Nephron progenitor cell (in vitro differentiated cells): ENCODE results near the gene NBEAL2.
"Not testable (repeated sequence)": the region's sequence is repeated elsewhere in the genome, so short reads cannot be mapped to it uniquely, and the experiment has no call there.

Experiments used
- DNase-seq: peaks from one replicate; pipeline ENCODE4 v3.0.0; 2021
- H3K27ac Mint-ChIP-seq: 2 replicates; pipeline ENCODE4 v1.8.0; 2021; ENCODE audit warnings: mild to moderate bottlenecking, moderate library complexity, mixed read lengths
- H3K27me3 Mint-ChIP-seq: 2 replicates; pipeline ENCODE4 v1.8.0; 2021; ENCODE audit warnings: mild to moderate bottlenecking, low read depth, mixed read lengths; ENCODE audit not compliant: poor library complexity
- H3K36me3 Mint-ChIP-seq: 2 replicates; pipeline ENCODE4 v1.8.0; 2021; ENCODE audit warnings: low read depth, mixed read lengths
- H3K4me1 Mint-ChIP-seq: 2 replicates; pipeline ENCODE4 v1.8.0; 2021; ENCODE audit warnings: mixed read lengths
- H3K4me3 Mint-ChIP-seq: 2 replicates; pipeline ENCODE4 v1.8.0; 2021; ENCODE audit warnings: mild to moderate bottlenecking, moderate library complexity, mixed read lengths
- H3K9me3 Mint-ChIP-seq: 2 replicates; pipeline ENCODE4 v1.8.0; 2021; ENCODE audit warnings: mild to moderate bottlenecking, moderate library complexity, mixed read lengths
- TF ChIP-seq, protein P1 (sequence below): fragments of 200-600 bp; sonication (generic); IDR thresholded peaks from 2 replicates; pipeline ENCODE4 v1.5.0; 2021; ENCODE audit warnings: antibody characterized with exemption

The NBEAL2 gene

DNA sequence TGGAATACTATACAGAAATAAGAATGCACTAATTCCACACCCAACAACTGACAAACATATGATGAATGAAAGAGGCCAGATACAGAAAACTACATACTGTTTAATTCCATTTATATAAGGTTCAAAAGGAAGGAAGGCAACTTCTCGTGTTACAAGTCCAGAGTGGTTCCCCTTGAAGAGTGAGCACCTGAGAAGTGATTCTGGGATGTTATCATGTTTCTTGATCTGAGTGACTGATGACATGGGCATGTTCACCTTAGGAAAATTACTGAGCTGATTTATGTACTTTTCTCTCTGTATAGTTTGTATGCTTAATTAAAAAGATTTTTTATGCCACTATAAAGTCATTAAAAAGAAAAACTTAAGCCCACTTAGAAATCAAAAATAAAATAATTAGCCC lies 16.5 kb upstream of the NBEAL2 start:
- H3K27me3 Mint-ChIP-seq: no peaks in the 10 kb centered on the region
- DNase-seq: no peak
- peaks cover 36% of the 10 kb centered on the region for H3K4me1 Mint-ChIP-seq
- no peak overlapping the region for H3K27ac Mint-ChIP-seq
- H3K36me3 Mint-ChIP-seq: peaks cover 51% of the 10 kb centered on the region
- H3K4me3 Mint-ChIP-seq: no peak overlapping the region
- peaks cover 24% of the 10 kb centered on the region for H3K9me3 Mint-ChIP-seq
- TF ChIP-seq, protein P1, sequence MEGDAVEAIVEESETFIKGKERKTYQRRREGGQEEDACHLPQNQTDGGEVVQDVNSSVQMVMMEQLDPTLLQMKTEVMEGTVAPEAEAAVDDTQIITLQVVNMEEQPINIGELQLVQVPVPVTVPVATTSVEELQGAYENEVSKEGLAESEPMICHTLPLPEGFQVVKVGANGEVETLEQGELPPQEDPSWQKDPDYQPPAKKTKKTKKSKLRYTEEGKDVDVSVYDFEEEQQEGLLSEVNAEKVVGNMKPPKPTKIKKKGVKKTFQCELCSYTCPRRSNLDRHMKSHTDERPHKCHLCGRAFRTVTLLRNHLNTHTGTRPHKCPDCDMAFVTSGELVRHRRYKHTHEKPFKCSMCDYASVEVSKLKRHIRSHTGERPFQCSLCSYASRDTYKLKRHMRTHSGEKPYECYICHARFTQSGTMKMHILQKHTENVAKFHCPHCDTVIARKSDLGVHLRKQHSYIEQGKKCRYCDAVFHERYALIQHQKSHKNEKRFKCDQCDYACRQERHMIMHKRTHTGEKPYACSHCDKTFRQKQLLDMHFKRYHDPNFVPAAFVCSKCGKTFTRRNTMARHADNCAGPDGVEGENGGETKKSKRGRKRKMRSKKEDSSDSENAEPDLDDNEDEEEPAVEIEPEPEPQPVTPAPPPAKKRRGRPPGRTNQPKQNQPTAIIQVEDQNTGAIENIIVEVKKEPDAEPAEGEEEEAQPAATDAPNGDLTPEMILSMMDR: no peak

DNA sequence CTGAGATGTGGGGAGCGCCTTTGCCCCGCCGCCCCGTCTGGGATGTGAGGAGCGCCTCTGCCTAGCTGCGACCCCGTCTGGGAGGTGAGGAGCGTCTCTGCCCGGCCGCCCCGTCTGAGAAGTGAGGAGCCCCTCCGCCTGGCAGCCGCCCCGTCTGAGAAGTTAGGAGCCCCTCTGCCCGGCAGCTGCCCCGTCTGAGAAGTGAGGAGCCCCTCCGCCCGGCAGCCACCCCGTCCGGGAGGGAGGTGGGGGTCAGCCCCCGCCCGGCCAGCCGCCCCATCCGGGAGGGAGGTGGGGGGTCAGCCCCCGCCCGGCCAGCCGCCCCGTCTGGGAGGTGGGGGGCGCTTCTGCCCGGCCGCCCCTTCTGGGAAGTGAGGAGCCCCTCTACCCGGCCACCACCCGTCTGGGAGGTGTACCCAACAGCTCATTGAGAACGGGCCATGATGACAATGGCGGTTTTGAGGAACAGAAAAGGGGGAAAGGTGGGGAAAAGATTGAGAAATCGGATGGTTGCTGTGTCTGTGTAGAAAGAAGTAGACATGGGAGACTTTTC lies 15.4 kb upstream of the NBEAL2 start:
- not testable (repeated sequence) for H3K27ac Mint-ChIP-seq, H3K4me3 Mint-ChIP-seq, H3K27me3 Mint-ChIP-seq, DNase-seq
- H3K4me1 Mint-ChIP-seq: peaks cover 28% of the 10 kb centered on the region
- H3K36me3 Mint-ChIP-seq: peaks cover 51% of the 10 kb centered on the region
- peaks cover 24% of the 10 kb centered on the region for H3K9me3 Mint-ChIP-seq

DNA sequence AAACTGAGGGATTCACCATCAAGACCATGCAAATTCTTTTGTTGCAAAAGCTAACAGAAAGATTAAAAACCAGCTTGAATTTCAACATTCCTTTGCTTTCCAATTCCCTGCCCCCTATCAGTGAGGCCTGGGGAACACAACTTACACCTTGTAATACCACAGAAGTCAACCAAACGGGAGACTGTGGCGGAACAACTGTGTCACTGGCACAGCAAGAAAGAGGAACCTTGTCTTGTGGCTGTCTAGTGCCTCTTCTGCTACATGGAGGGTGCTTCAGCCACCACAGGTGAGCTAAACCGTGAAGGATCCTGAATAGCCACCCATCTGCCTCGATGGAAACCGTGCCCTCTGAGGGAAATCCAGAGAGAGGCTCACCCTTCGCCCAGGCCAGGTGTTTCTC lies 14.3 kb upstream of the NBEAL2 start:
- DNase-seq: no peak
- no peaks in the 10 kb centered on the region for H3K27me3 Mint-ChIP-seq
- H3K4me3 Mint-ChIP-seq: no peak overlapping the region
- peaks cover 51% of the 10 kb centered on the region for H3K36me3 Mint-ChIP-seq
- no peak overlapping the region for H3K27ac Mint-ChIP-seq
- H3K4me1 Mint-ChIP-seq: peaks cover 17% of the 10 kb centered on the region
- peaks cover 24% of the 10 kb centered on the region for H3K9me3 Mint-ChIP-seq
- TF ChIP-seq, protein P1: no peak

DNA sequence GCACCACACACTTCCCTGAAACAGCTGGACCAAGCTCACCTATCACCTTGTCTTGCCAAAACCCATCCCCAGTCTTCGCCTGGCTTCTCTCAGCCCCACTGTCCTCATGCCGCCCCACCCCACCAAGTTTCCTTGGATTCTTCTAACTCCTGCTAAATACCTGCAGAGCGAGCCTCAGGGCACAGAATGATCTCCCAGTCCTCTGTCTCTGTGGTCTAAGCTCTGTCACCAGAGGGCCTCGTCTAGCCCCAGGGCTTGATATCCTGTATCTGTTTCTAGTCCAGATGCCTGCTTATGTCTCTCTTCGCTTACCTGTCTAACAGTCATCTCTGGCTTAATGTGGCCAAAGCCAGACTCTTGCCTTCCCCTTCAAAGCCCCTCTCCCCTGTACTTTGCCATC lies 12.7 kb upstream of the NBEAL2 start:
- H3K9me3 Mint-ChIP-seq: peaks cover 24% of the 10 kb centered on the region
- no peaks in the 10 kb centered on the region for H3K27me3 Mint-ChIP-seq
- TF ChIP-seq, protein P1: no peak
- H3K27ac Mint-ChIP-seq: peak overlapping the region; percentile 79
- no peak overlapping the region for H3K4me3 Mint-ChIP-seq
- H3K36me3 Mint-ChIP-seq: peaks cover 56% of the 10 kb centered on the region
- H3K4me1 Mint-ChIP-seq: peaks cover 10% of the 10 kb centered on the region
- DNase-seq: no peak

DNA sequence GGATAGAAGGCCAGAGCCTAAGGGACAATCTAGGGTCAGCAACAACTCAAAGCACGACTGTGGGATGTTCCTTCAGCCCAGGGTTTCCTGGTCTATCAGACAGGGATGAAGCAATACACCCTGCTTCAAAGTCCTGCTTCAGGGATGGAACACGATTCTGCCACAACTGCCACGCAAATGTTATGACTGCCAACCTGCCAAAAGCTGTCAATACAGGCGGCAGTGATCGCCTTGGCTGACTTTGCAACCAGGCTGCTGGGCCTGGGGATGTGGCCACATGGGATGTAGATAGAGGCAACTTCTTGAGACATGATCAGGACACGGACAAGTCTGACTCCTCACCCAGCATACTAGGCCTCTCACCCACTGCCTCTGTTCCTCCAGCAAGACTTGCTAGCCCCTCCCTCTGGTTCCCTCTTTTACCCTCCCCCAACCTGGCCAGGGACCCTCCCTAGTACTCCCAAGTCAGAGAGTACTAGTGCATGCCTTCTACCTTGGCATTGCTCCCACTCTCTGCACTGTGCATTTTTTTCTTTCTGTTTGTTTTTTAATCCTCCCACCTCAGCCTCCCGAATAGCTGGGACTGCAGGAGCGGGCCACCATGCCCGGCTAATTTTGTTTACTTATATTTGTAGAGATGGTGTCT lies 10.6 kb upstream of the NBEAL2 start:
- H3K4me3 Mint-ChIP-seq: no peak overlapping the region
- no peak for DNase-seq
- peaks cover 1% of the 10 kb centered on the region for H3K27me3 Mint-ChIP-seq
- H3K36me3 Mint-ChIP-seq: peaks cover 55% of the 10 kb centered on the region
- TF ChIP-seq, protein P1: no peak
- H3K4me1 Mint-ChIP-seq: peaks cover 12% of the 10 kb centered on the region
- H3K27ac Mint-ChIP-seq: no peak overlapping the region
- peaks cover 11% of the 10 kb centered on the region for H3K9me3 Mint-ChIP-seq

DNA sequence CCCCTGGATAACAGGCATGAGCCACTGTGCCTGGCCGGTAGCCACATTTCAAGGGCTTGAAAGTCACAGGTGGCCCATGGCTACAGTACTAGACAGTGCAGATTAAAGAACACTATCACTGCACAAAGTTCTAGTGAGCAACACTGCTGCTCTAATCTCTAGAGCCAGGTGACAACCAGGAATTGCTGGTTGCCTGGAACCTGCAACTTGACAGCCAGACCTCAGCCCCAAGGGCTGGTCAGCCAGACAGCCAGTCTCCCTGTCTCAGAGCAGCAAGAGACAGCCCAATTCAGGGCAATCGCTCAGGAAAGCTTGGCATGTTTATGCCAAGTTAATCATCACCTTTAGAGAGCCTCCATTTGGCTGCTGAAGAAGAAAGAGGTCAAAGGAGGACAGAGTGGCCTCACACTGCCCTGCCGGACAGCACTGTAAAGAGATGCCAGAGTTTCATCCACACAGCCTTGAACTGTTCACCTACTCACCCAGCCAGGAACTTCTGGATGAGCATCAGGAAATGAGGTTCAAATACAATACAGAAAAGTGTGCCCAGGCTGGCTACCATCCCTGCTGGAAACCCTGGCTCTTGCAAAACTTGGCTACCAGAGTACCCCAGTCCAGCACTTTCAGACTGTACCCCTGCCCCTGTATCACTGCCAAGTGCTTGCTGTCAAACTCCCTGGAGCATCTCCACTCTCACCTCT lies 8.9 kb upstream of the NBEAL2 start:
- Mint-ChIP-seq H3K4me1 (peaks cover 23% of the 10 kb centered on the region), H3K27ac (no peak overlapping the region), H3K4me3 (no peak overlapping the region), H3K9me3 (peaks cover 4% of the 10 kb centered on the region), H3K27me3 (peaks cover 6% of the 10 kb centered on the region), H3K36me3 (peaks cover 52% of the 10 kb centered on the region)
- TF ChIP-seq, protein P1: no peak
- no peak for DNase-seq
